ENCODE measurements around the gene CCDC183.
"Not testable (repeated sequence)": the region's sequence is repeated elsewhere in the genome, so short reads cannot be mapped to it uniquely, and the experiment has no call there.

The CCDC183 gene

DNA sequence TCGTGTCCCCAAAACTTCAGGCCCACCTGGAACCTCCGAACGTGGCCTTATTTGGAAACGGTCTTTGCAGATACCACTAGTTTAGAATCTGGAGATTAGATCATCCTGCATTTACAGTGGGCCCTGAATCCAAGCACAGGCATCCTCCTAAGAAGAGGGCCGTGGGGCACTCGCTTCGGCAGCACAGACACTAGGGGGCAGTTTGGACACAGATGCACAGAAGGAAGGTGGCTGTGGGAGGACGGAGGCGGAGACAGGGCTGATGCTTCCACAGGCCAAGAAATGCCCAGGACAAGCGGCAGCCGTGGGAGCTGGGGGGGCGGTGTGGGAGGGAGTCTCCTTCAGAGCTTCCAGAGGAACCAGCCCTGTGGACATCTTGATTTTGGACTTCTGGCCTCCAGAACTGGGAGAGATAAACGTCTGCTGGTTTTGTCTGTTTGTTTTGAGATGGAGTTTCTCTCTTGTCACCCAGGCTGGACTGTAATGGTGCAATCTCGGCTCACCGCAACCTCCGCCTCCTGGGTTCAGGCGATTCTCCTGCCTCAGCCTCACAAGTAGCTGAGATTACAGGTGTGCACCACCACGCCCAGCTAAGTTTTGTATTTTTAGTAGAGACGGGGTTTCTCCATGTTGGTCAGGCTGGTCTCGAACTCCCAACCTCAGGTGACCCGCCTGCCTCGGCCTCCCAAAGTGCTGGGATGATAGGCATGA is 35.1 kb upstream of the CCDC183 start:
- DNase-seq (ENCODE audit: low spot score): peak; percentile 55

DNA sequence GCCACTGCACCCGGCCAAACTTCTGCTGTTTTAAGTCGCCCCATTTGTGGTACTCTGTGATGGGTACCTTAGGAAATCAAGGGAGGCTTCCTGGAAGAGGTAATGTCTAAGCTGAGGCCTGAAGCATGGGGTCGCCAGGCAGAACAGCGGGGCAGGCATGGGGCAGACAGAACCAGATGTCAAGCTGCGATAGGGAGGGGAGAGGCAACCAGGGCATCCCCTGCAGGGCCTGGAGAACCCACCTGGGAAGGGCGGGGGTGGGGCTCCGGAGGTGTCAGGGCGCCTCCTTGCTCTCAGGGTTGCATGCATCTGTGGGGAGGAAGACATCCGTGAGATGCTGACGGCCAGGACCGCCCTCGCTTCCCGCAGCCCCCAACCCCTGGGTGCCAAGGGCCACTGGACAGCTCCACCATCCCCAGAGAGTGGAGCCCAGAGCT is 34.6 kb upstream of the CCDC183 start:
- DNase-seq (ENCODE audit: low spot score): peak; percentile 1

DNA sequence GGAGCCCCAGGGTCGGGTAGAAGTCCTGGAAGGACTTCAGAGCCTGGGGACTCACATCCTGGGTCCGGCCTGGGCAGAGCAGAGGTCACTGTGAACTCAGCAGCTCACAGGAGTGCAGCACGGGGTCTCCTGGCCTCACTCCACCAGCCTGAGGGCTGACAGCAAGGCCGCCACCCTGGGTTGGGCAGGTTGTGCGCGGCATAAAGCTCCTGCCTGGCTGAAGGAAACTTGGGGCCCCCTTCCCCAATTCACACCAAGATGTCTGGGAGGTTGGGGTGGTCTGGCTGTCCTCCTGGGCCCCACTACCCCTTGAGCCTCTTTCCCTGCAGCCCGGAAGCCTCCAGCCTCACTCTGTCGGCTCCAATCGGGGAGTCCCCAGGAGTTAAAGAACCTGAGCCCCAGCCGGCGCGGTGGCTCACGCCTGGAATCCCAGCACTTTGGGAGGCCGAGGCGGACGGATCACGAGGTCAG is 33.9 kb upstream of the CCDC183 start:
- peak; percentile 1 for DNase-seq (ENCODE audit: low spot score)

DNA sequence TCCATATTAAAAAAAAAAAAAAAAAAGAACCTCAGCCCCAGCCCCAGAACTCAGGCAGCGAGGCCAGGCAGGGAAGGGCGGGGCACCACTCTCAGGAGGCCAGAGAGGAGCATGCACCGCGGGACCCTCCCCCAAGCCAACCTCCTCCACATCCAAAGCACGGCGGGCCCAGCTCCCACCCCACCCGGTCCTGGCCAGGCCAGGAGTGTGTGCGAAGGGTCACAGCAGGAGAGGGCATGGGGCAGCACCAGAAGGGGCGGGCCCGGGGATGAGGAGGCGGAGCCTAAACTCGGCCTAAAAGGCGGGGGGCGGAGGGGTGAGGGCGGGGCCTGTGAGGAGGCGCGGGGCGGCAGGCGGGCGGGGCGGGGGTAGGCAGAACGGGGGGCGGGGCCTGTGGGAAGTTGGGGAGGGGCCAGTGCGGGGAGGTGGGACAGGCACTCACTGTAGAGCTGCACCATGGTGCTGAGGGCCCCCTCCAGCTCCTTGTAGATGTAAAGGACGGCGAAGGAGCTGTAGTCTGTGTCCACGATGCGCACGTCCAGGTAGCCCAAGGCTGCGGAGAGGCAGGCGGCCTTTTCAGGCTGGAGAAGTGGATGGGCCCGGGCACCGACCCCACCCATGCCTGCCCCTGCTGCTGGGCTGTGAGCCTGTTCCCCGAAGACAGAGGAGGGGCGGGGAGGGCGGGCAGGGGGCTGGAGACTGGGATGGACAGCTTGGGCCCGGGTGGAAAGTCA is 33.1 kb upstream of the CCDC183 start:
- peak; percentile 89 for DNase-seq (ENCODE audit: low spot score)

DNA sequence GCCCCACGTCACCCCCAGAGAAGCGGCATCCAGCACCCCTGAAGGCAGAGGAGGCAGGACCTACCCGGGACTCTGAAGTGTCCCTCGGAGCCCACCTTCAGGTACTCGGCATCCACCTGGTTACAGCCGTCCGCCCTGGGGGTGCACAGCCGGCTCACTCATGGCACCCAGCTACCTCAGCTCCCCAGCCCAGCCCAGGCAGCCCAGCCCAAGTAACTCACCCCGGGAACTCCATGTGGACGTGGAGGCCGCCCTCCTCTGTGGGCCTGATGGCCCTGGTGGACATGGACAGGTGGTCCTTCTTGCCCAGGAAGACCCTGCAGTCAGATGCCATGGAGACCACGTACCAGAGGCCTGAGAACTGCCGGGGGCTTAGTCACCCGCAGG is 32.5 kb upstream of the CCDC183 start:
- no peak for DNase-seq (ENCODE audit: low spot score)

DNA sequence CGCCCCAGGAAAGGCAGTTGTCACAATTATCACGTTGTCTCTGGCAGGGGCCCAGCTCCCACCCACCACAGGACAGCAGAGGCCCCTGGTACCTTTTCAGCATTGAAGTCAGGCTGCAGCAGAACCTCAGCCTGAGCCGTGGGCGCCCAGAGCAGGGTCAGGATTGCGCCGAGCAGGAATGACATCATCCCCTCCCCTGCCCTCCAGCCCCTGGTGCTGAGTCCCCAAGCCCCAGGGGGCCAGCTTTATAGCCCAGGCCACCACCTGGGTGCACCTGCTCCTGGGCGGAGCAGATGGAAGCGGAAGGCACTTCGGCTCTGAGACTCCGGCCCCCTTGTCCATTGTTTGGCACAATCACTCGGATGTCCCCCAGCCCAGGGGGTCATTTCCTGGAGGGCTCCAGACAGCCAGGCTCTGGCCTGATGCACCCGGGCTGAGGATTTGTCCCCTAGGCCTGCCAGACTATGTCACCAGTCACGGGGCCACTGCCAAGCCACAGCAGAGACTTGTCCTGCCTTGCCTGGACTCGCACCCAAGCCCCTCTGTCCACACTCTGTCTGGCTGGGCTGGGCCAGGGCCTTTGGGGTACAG is 31.7 kb upstream of the CCDC183 start, which contains the start of gene LCN15:
Gene LCN15 (minus strand): TSS at position 218 of the 591 bp plus-strand sequence. CDS start 30 bp downstream, at position 188.
- no peak for DNase-seq (ENCODE audit: low spot score)

DNA sequence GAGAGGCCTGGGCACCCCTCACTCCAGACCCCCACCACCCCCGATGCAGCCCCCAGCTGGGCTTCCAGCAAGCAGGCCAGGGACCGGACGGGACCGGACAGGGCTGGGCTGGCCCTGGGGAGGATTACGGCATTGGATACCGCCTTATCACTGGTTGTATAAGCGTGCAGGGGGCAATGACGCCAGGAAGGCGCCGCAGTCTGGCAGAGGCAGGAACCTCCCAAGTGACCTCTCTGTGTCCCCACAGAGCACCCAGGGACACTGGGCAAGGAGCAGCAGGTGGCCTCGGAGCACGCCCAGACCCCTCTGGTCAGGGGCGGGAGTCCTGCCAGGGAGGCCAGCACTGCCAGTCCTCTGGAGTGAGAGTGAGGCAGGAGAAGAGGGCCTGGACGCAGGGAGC is 31.1 kb upstream of the CCDC183 start:
- no peak for DNase-seq (ENCODE audit: low spot score)

DNA sequence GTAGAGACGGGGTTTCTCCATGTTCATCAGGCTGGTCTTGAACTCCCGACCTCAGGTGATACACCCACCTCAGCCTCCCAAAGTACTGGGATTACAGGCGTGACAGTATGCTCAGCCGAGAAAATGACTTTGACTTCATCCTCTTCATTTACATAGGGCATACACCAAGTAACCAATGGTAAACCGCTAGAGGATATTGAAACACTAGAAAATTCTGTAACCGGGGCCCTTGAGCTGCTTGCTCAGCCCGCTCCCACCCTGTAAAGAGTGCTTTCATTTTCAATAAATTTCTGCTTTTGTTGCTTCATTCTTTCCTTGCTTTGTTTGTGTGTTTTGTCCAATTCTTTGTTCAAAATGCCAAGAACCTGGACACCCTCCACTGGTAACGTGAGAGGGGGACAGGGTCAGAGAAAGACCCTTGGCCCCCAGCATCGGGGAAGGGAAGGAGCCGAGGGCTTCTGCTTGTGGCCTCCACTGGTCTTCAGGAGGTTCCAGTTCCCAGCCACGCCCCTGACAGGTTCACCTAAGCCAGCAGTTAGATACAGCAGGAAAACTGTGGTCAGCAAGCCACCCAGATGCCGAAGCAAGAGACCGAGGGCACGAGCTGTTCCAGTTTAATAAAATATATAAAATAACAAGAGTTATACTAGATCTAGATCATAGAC is 30.3 kb upstream of the CCDC183 start:
- DNase-seq (ENCODE audit: low spot score): not testable (repeated sequence)

DNA sequence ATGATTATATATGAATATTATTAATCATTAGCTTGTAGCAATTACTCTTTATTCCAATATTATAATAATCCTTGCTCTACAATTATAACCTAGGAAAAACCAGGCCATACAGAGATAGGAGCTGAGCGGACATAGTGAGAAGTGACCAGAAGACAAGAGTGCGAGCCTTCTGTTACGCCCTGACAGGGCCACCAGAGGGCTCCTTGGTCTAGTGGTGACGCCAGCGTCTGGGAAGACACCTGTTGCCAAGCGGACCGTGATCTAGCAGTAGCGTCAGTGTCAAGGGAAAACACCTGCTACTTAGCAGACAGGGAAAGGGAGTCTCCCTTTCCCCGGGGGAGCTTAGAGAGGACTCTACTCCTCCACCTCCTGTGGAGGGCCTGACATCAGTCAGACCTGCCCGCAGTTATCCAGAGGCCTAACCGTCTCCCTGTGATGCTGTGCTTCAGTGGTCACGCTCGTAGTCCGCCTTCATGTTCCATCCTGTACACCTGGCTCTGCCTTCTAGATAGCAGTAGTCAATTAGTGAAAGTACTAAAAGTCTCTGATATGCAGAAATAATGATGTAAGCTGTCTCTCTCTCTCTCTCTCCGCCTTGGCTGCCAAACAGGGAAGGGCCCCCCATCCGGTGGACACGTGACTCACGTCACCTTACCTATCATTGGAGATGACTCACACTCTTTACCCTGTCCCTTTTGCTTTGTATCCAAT is 29.6 kb upstream of the CCDC183 start:
- DNase-seq (ENCODE audit: low spot score): not testable (repeated sequence)

DNA sequence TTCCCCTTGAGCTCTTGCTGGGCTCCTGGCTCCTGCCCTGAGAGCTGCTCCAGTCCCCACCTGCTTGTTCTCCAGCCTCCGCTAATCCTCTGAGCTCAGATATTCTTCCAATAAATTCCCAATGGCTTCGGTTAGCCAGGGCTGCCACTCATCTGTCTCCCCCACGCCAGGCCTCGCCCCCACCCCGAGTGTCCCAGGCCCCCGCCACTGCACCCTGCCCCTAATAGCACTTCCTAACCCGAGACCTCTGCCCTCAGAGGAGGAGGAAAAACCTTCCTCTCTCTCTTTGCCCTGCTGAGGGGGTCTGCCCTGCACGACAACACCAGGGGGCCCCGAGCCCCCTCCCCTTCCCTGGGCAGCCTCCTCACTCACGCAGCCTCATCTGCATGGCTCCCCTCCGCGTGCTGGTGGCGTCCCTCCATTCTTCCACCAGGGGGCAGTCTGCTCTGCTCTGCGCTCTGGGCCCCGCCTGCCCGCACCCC is 26.4 kb upstream of the CCDC183 start:
- peak; percentile 88 for DNase-seq (ENCODE audit: low spot score)

DNA sequence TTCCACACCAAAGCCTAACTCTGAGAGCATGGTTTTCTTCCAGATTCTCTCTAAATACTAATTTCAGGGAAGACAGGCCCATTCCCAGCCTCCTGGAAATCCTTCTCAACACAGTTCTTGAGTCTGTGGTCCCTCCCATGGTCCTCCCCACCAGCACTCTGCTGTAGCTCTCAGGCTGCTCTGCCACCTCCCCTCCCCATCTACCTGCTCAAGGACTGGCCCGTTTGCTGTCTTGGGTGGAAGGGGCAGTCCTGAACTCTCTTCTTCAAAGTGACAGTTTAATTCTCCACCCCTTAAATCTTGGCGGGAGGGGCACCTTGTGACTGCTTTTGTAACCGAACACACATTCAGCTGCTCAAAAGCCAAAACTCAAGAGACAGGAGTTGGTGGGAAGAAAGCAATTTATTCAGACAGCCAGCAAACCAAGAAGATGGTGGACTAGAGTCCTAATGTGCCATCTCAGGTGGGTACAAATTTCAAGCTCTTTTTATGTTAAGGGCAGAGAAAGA is 24.2 kb upstream of the CCDC183 start:
- DNase-seq (ENCODE audit: low spot score): no peak

DNA sequence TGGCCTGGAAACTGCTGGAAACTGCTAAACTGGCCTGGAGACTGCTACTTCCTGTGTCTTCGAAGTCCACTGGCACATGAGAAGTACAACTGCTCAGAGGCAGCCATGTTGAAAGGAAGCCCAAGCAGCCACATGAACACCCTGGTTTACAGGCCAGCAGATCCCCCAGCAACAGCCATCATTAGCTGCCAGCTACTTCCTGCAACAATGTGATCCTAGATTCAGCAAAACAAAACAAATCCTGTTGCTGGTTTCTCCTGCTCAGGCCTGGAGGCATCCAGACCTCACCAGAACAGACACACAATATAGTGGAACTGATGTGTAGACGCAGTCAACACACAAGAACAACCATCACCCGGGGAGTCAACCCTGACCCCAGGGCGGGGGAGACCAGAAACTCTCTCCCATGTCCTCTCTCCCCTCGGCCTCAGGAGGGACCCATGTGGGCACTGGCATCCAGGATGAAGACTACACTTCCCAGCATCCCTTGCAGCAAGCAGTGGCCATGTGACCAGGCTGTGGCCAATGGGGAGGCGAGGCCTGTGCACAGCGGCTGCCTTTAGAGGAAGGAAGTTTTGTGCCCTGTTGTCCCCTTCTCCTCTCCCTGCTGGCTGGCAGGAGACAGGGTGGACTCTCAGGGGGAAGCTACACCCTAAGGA is 22.6 kb upstream of the CCDC183 start:
- peak; percentile 71 for DNase-seq (ENCODE audit: low spot score)

DNA sequence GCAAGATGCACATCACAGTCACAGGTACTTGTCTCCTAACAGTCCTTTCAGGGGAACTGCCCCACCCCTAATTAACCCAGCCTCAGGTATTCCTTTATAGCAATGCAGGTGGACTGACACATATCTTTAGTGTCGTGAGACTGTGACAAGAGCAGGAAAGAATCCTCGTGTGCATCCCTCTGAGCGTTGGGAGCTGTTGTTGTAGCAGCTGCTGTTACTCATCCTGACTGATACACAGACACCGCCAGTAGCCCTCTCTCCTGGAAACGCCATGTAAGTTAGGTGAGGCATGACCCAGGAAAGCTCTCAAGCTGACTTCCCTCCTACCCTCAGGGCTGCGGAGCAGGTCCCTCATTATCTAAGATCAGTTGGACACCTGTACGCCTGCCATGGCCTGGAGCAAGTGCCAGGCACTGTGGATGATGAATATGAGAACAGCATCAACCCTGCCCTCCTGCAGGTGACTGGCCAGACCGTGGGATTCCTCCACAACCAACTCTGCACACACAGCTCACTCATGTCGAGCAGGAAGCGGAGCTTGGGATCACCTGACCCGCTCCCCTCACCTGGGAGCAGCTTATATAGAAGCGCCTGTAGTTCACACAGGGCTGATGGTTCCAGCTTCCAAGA is 21.6 kb upstream of the CCDC183 start:
- no peak for DNase-seq (ENCODE audit: low spot score)

DNA sequence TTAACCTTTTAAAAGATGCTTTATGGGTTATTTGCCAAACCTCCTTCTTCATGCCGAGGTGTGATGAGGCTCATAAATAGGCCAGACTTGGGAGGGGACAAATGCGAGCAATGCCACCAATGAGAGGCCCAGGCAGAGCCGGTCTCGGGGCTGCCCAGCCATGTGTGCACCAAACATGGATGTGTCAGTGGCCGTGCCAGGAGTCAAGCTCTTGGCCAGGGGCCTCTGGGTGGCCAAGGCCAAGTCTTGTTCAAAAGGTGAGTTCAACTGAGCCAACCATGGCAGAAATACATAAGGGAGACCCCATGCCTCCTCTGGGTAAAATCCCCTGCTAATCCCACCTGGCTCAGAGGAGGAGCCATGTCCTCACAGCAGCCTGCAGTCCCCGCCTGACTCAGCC is 20.9 kb upstream of the CCDC183 start:
- no peak for DNase-seq (ENCODE audit: low spot score)

DNA sequence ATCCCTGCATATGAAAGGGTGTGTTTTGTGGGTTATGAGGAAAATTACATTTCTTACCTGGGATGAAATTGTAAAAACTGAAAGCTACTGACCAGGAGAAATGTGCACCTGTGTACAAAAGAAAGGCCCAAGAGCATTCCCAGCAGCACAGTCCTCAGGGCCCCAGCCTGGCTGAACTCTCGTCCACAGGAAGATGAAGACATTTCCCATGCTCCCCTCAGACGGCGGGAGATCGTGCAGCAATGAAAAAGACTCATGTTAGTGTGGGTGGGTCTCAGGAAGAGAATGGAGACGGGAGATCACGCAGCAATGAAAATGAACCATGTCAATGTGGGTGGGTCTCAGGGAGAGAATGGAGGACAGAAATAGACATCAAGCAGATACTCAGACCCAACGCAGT is 19.2 kb upstream of the CCDC183 start:
- no peak for DNase-seq (ENCODE audit: low spot score)

DNA sequence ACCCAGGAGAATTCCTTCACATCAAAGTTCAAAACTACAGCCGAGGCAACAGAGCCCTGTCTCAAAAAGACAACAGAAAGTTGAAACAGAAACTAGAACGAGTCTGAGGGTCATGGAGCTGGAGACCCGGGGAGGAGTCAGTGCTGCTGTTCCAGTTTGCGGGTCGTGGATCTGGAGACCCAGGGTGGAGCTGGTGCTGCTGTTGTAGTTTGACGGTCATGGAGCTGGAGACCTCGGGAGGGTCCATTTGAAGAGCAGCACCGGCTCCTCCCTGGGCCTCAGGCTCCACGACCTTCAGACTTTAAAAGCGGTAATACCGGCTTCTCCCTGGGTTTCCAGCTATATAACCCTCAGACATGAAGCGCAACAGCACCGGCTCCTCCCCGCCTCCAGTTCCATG is 18.8 kb upstream of the CCDC183 start:
- DNase-seq (ENCODE audit: low spot score): peak; percentile 1

DNA sequence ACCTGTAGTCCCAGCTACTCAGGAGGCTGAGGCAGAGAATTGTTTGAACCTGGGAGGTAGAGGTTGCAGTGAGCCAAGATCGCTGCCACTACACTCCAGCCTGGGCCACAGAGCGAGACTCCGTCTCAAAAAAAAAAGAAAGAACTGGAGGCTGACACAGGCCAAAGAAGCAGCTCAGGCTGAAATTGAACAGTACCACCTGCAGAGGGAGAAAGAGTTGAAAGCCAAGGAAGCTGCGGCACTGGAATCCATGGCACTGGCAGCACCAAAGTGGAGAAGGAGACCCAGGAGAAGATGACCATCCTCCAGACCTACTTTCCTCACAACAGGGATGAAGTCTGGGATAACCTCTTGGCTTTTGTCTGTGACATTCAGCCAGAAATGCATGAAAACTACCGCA is 16.3 kb upstream of the CCDC183 start:
- DNase-seq (ENCODE audit: low spot score): peak; percentile 8

DNA sequence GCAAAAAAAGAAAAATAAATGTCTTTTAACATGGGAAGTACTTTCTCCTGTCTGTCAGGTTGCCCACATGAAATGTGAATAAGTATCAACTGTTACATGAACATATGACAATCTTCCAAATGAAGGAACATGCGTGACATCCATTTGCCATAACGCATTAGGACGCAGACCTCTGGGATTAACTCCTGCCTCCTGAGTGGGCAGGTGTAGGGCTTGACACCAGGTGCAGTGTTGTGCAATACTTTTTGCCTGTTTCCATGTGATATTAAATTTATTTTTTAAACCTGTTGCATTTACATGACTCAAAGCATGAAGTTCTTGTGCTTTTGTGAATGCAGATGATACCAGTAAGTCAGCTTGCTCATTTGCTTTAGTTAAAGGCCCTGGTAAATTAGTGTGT is 13.7 kb upstream of the CCDC183 start:
- DNase-seq (ENCODE audit: low spot score): no peak

DNA sequence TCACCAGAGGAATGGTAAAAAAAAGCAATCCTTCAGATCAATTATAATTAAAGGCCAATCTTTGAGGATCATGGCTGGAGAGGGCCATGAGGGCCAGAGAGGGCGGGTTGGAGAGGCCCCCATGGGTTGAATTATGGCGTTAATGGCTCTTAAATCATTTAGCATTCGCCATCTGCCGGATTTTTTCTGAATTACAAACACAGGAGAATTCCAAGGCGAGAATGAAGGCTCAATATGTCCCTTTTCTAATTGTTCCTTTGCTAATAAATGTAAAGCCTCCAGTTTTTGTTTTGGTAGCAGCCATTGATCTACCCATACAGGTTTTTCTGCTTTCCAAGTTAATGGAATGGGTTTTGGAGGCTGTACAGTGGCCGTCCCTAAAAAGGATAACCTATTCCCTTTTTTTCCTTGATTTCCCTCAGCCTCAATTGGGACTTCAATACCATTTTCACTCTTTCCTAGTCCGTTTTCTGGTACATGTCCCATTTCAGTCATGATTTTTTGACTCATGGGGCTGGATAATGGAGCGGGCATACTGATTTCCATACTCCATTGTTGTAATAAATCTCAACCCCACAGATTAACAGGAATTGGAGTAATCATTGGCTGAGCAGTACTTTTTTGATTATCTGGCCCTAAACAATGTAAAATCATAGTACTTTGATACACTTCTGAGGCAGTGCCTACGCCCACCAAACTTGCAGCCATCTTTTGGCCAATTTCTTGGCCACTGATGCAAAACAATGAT is 11.7 kb upstream of the CCDC183 start:
- peak; percentile 31 for DNase-seq (ENCODE audit: low spot score)

DNA sequence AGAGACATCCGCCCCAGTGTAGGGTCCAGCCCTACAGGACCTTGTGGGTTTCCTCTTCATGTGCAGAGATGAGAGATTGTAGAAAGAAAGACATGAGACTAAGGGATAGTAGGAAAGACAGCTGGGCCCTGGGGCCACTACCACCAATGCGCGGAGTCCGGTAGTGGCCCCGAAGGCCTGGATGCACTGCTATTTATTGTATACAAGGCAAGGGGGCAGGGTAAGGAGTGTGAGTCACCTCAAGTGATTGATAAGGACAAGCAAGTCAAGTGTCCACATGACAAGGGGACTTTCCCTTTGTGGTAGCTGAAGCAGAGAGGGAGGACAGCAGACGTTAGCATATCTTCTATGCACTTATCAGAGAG is 11.2 kb upstream of the CCDC183 start:
- DNase-seq (ENCODE audit: low spot score): no peak
